Activated T-cell treated with anti-CD3 and anti-CD28 coated beads, Interleukin-2, amount 50 U/mL, for 72 hours (primary cell): ENCODE measurements around the gene KIF5A. TPM values are rescaled to one million over a fixed set of nuclear protein-coding genes. Genes with fewer than 3 reads are reported as not detected.
"Not testable (repeated sequence)": the region's sequence is repeated elsewhere in the genome, so short reads cannot be mapped to it uniquely, and the experiment has no call there.

Experiments
- ATAC-seq, 2 donors: fragments of 150-1000 bp; cut with Tn5 transposase; replicated peaks in 1 of 2; 2 replicates each; pipeline ENCODE4 v1.10.0; 2021; ENCODE audit warnings: moderate library complexity in 2 of 2, mild to moderate bottlenecking in 1 of 2
- DNase-seq, 2 donors: peaks; one replicate each; pipeline ENCODE4 v3.0.0; 2021 to 2022; ENCODE audit warnings: mixed read lengths in 1 of 2
- H3K27ac Mint-ChIP-seq: one replicate; pipeline ENCODE4 v1.8.0; 2022; ENCODE audit warnings: mild to moderate bottlenecking, moderate library complexity, mixed read lengths
- H3K27me3 Mint-ChIP-seq: one replicate; pipeline ENCODE4 v1.8.0; 2022; ENCODE audit warnings: low read depth, mixed read lengths
- H3K36me3 Mint-ChIP-seq, 2 donors: one replicate each; pipeline ENCODE4 v1.8.0; 2022; ENCODE audit warnings: mixed read lengths in 2 of 2, mild to moderate bottlenecking in 1 of 2; ENCODE audit not compliant: insufficient read depth in 2 of 2
- H3K4me1 Mint-ChIP-seq: one replicate; pipeline ENCODE4 v1.8.0; 2022; ENCODE audit warnings: low read depth, mixed read lengths
- H3K4me3 Mint-ChIP-seq, 2 donors: one replicate each; pipeline ENCODE4 v1.8.0; 2022; ENCODE audit warnings: mild to moderate bottlenecking in 2 of 2, mixed read lengths in 2 of 2, moderate library complexity in 2 of 2
- H3K9me3 Mint-ChIP-seq, 2 donors: one replicate each; pipeline ENCODE4 v1.8.0; 2022; ENCODE audit warnings: mixed read lengths in 2 of 2
- total RNA-seq, 2 donors: library from RNA; stranded (reverse); gene quantifications; one replicate each; pipeline ENCODE4 v1.2.3, GENCODE V29; 2022

Gene KIF5A
- total RNA-seq, 2 donors from 2014 or later: 3.2 to 5.9 TPM

- no peaks in the 10 kb centered on the region for H3K9me3 Mint-ChIP-seq
- H3K4me3 Mint-ChIP-seq: no peak overlapping the region
- H3K27ac Mint-ChIP-seq: peak overlapping the region; percentile 99
- DNase-seq (no peak), ATAC-seq (no peak)
- H3K27me3 Mint-ChIP-seq: no peaks in the 10 kb centered on the region
- H3K36me3 Mint-ChIP-seq: peaks cover 26 to 53% of the 10 kb centered on the region in 2 donors
- H3K4me1 Mint-ChIP-seq: peaks cover 30% of the 10 kb centered on the region
Measured at GRCh38 chr12:57515408-57515933, 34.4 kb upstream of the KIF5A start.

- Mint-ChIP-seq H3K36me3 (peaks cover 26 to 53% of the 10 kb centered on the region in 2 donors), H3K4me3 (no peak overlapping the region), H3K27me3 (no peaks in the 10 kb centered on the region), H3K4me1 (peaks cover 34% of the 10 kb centered on the region), H3K27ac (peak overlapping the region; percentile 99), H3K9me3 (no peaks in the 10 kb centered on the region)
- DNase-seq (no peak), ATAC-seq (no peak)
Measured at GRCh38 chr12:57515934-57516541, 33.8 kb upstream of the KIF5A start.

GRCh38 chr12:57516617-57517153 lies 33.2 kb upstream of the KIF5A start:
- H3K27ac Mint-ChIP-seq: peak overlapping the region; percentile 99
- no peaks in the 10 kb centered on the region for H3K9me3 Mint-ChIP-seq
- DNase-seq (no peak), ATAC-seq (no peak)
- H3K4me3 Mint-ChIP-seq: peak overlapping the region in 1 of 2 donors; percentile 29
- H3K36me3 Mint-ChIP-seq: peaks cover 26 to 53% of the 10 kb centered on the region in 2 donors
- H3K27me3 Mint-ChIP-seq: no peaks in the 10 kb centered on the region
- H3K4me1 Mint-ChIP-seq: peaks cover 37% of the 10 kb centered on the region

- peaks cover 37% of the 10 kb centered on the region for H3K4me1 Mint-ChIP-seq
- no peaks in the 10 kb centered on the region for H3K27me3 Mint-ChIP-seq
- H3K9me3 Mint-ChIP-seq: no peaks in the 10 kb centered on the region
- no peak for DNase-seq
- ATAC-seq: no peak
- peaks cover 26 to 52% of the 10 kb centered on the region in 2 donors for H3K36me3 Mint-ChIP-seq
- peak overlapping the region; percentile 99 for H3K27ac Mint-ChIP-seq
- peak overlapping the region in 1 of 2 donors; percentile 98 for H3K4me3 Mint-ChIP-seq
Measured at GRCh38 chr12:57517187-57517586, 32.7 kb upstream of the KIF5A start.

GRCh38 chr12:57517718-57518117 lies 32.1 kb upstream of the KIF5A start:
- Mint-ChIP-seq H3K27ac (peak overlapping the region; percentile 99), H3K36me3 (peaks cover 22 to 47% of the 10 kb centered on the region in 2 donors), H3K4me1 (peaks cover 38% of the 10 kb centered on the region), H3K4me3 (peak overlapping the region in 1 of 2 donors; percentile 98)
- H3K9me3 Mint-ChIP-seq, DNase-seq, H3K27me3 Mint-ChIP-seq, ATAC-seq: not testable (repeated sequence)

GRCh38 chr12:57518176-57518919 lies 31.5 kb upstream of the KIF5A start:
- Mint-ChIP-seq H3K4me1 (peaks cover 41% of the 10 kb centered on the region), H3K9me3 (no peaks in the 10 kb centered on the region), H3K4me3 (peak overlapping the region; percentile 89 to 98), H3K27me3 (no peaks in the 10 kb centered on the region), H3K27ac (peak overlapping the region; percentile 99), H3K36me3 (peaks cover 22 to 41% of the 10 kb centered on the region in 2 donors)
- DNase-seq (no peak), ATAC-seq (no peak)

- ATAC-seq (no peak), DNase-seq (peak; percentile 35 to 49)
- Mint-ChIP-seq H3K4me1 (peaks cover 49% of the 10 kb centered on the region), H3K4me3 (peak overlapping the region; percentile 89 to 98), H3K27me3 (no peaks in the 10 kb centered on the region), H3K27ac (peak overlapping the region; percentile 99), H3K36me3 (peaks cover 22 to 41% of the 10 kb centered on the region in 2 donors), H3K9me3 (no peaks in the 10 kb centered on the region)
Measured at GRCh38 chr12:57518920-57519795, 30.7 kb upstream of the KIF5A start.

- Mint-ChIP-seq H3K27ac (peak overlapping the region; percentile 99), H3K4me3 (peak overlapping the region; percentile 89 to 98), H3K36me3 (peaks cover 22 to 43% of the 10 kb centered on the region in 2 donors), H3K4me1 (peaks cover 54% of the 10 kb centered on the region), H3K9me3 (no peaks in the 10 kb centered on the region), H3K27me3 (no peaks in the 10 kb centered on the region)
- peak in 1 of 2 donors; percentile 63 for DNase-seq
- peak; percentile 0 to 3 for ATAC-seq
Measured at GRCh38 chr12:57519796-57520052, 30.1 kb upstream of the KIF5A start.

- H3K4me1 Mint-ChIP-seq: peaks cover 60% of the 10 kb centered on the region
- H3K9me3 Mint-ChIP-seq: no peaks in the 10 kb centered on the region
- ATAC-seq (peak; percentile 69), DNase-seq (peak; percentile 100)
- peak within 1 kb of the TSS; percentile 99 for H3K27ac Mint-ChIP-seq
- peak within 1 kb of the TSS; percentile 89 to 98 for H3K4me3 Mint-ChIP-seq
- peaks cover 19 to 45% of the 10 kb centered on the region in 2 donors for H3K36me3 Mint-ChIP-seq
- H3K27me3 Mint-ChIP-seq: no peaks in the 10 kb centered on the region
Measured at GRCh38 chr12:57520053-57520818, 29.6 kb upstream of the KIF5A start, which contains the start of gene DDIT3. Gene DDIT3, minus strand, starts transcription at chr12:57520514. Its CDS starts 3,108 bp downstream, at chr12:57517406.

GRCh38 chr12:57521525-57522010 lies 28.3 kb upstream of the KIF5A start:
- ATAC-seq: no peak
- Mint-ChIP-seq H3K27me3 (no peaks in the 10 kb centered on the region), H3K4me1 (peaks cover 63% of the 10 kb centered on the region), H3K27ac (peak overlapping the region; percentile 99), H3K36me3 (peaks cover 17 to 36% of the 10 kb centered on the region in 2 donors), H3K9me3 (no peaks in the 10 kb centered on the region), H3K4me3 (peak overlapping the region; percentile 89 to 98)
- peak; percentile 14 to 34 for DNase-seq

- H3K27ac Mint-ChIP-seq: peak within 1 kb of the TSS; percentile 99
- no peaks in the 10 kb centered on the region for H3K27me3 Mint-ChIP-seq
- ATAC-seq (peak; percentile 62 to 66), DNase-seq (peak; percentile 94 to 96)
- H3K9me3 Mint-ChIP-seq: no peaks in the 10 kb centered on the region
- peak within 1 kb of the TSS; percentile 94 to 98 for H3K4me3 Mint-ChIP-seq
- H3K36me3 Mint-ChIP-seq: peaks cover 14 to 32% of the 10 kb centered on the region in 2 donors
- H3K4me1 Mint-ChIP-seq: peaks cover 63% of the 10 kb centered on the region
Measured at GRCh38 chr12:57522011-57522886, 27.6 kb upstream of the KIF5A start, which contains the start of gene MBD6. Gene MBD6, plus strand, starts transcription at chr12:57522824. Its CDS starts 1,480 bp downstream, at chr12:57524304.
